Measurements from ENCODE around the gene ITPR1.

DNA sequence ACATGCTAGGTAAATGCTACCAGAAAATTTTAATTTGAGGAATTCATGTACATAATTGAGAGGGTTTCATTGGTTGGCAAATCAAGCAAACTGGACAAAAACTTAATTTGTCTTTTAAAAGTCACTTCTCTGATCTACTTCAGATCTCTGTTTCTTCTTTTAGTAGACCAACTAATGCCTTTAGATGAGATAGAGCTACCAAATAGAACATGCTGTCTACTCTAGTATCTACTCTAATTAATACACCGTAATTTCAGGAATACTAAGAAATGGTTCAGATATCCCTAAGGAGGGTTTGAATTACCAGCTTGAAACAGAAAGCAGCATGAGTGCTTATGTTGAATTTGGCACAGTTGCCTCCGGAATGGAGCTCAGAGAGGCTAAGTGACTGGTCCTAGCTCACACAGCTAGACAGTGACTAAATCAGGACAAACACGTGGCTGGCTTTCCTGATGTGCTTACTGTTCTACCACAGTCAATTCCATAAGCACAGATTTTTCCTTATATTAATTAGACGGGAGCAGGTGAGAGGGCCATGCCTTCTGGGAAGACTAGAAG, 225.1 kb downstream of the ITPR1 start:
- TF ChIP-seq NR2C2 (IDR thresholded peaks at IDR 0.05; ENCODE audit: borderline replicate concordance, control insufficient read depth, insufficient read length, low read depth) (no peak), BRCA1 (IDR thresholded peaks at IDR 0.05; ENCODE audit: low read depth, low read length) (no peak), CHD2 (IDR thresholded peaks at IDR 0.05; ENCODE audit: borderline replicate concordance, low read depth, low read length) (no peak), EZH2 (IDR thresholded peaks at IDR 0.05; ENCODE audit: borderline replicate concordance, control insufficient read depth, low read depth, low read length) (no peak), CBFB (IDR thresholded peaks at IDR 0.05; ENCODE audit: low read depth) (no peak), BHLHE40 (IDR thresholded peaks at IDR 0.05; ENCODE audit: borderline replicate concordance in 1 of 2, low read depth in 2 of 2, low read length in 1 of 2) (no peak), ETV6 (conservative IDR thresholded peaks at IDR 0.05 in 1 of 2, IDR thresholded peaks at IDR 0.05 in 1 of 2; ENCODE audit: borderline replicate concordance in 1 of 2, low read depth in 1 of 2) (no peak), POLR2A (IDR thresholded peaks at IDR 0.05; ENCODE audit: low read depth, low read length) (no peak), JUNB (IDR thresholded peaks at IDR 0.05) (no peak)
- TF ChIP-seq, protein P1, sequence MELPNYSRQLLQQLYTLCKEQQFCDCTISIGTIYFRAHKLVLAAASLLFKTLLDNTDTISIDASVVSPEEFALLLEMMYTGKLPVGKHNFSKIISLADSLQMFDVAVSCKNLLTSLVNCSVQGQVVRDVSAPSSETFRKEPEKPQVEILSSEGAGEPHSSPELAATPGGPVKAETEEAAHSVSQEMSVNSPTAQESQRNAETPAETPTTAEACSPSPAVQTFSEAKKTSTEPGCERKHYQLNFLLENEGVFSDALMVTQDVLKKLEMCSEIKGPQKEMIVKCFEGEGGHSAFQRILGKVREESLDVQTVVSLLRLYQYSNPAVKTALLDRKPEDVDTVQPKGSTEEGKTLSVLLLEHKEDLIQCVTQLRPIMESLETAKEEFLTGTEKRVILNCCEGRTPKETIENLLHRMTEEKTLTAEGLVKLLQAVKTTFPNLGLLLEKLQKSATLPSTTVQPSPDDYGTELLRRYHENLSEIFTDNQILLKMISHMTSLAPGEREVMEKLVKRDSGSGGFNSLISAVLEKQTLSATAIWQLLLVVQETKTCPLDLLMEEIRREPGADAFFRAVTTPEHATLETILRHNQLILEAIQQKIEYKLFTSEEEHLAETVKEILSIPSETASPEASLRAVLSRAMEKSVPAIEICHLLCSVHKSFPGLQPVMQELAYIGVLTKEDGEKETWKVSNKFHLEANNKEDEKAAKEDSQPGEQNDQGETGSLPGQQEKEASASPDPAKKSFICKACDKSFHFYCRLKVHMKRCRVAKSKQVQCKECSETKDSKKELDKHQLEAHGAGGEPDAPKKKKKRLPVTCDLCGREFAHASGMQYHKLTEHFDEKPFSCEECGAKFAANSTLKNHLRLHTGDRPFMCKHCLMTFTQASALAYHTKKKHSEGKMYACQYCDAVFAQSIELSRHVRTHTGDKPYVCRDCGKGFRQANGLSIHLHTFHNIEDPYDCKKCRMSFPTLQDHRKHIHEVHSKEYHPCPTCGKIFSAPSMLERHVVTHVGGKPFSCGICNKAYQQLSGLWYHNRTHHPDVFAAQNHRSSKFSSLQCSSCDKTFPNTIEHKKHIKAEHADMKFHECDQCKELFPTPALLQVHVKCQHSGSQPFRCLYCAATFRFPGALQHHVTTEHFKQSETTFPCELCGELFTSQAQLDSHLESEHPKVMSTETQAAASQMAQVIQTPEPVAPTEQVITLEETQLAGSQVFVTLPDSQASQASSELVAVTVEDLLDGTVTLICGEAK (IDR thresholded peaks at IDR 0.05; ENCODE audit: borderline replicate concordance), result no peak
- TF ChIP-seq, protein P2, sequence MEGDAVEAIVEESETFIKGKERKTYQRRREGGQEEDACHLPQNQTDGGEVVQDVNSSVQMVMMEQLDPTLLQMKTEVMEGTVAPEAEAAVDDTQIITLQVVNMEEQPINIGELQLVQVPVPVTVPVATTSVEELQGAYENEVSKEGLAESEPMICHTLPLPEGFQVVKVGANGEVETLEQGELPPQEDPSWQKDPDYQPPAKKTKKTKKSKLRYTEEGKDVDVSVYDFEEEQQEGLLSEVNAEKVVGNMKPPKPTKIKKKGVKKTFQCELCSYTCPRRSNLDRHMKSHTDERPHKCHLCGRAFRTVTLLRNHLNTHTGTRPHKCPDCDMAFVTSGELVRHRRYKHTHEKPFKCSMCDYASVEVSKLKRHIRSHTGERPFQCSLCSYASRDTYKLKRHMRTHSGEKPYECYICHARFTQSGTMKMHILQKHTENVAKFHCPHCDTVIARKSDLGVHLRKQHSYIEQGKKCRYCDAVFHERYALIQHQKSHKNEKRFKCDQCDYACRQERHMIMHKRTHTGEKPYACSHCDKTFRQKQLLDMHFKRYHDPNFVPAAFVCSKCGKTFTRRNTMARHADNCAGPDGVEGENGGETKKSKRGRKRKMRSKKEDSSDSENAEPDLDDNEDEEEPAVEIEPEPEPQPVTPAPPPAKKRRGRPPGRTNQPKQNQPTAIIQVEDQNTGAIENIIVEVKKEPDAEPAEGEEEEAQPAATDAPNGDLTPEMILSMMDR (IDR thresholded peaks at IDR 0.05 in 2 of 3, conservative IDR thresholded peaks at IDR 0.05 in 1 of 3; ENCODE audit: control insufficient read depth in 2 of 3, extremely low read depth in 1 of 3, insufficient read depth in 1 of 3, low read depth in 3 of 3, low read length in 3 of 3), result no peak
- TF ChIP-seq, protein P3, sequence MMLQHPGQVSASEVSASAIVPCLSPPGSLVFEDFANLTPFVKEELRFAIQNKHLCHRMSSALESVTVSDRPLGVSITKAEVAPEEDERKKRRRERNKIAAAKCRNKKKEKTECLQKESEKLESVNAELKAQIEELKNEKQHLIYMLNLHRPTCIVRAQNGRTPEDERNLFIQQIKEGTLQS (IDR thresholded peaks at IDR 0.05; ENCODE audit: borderline replicate concordance, extremely low read depth, low read depth, low read length), result no peak

Data from GM12878 (cell line).